Transverse colon (tissue), 4 donors: ENCODE data around the gene SMAD3.

Source experiments
- CTCF ChIP-seq, 5 experiments: fragments of 200-600 bp in 3 of 5; fragments of 450-650 bp in 2 of 5; sonication (generic) in 3 of 5; IDR thresholded peaks; 1 replicate in 2 of 5; 2 replicates in 3 of 5; pipeline ENCODE4 v1.5.1; 2016 to 2017; ENCODE audit warnings: antibody characterized with exemption in 5 of 5, inconsistent platforms in 3 of 5, mild to moderate bottlenecking in 2 of 5, moderate library complexity in 1 of 5
- EP300 ChIP-seq: sonication (generic); formaldehyde crosslinking; IDR thresholded peaks from one replicate; pipeline ENCODE4 v1.6.1; 2017; ENCODE audit warnings: antibody characterized with exemption, low read depth
- POLR2A ChIP-seq: fragments of 450-650 bp; IDR thresholded peaks from one replicate; pipeline ENCODE4 v1.6.1; 2016; ENCODE audit warnings: antibody characterized with exemption, mild to moderate bottlenecking, moderate library complexity
- POLR2AphosphoS5 ChIP-seq, 3 donors: sonication (generic); formaldehyde crosslinking; IDR thresholded peaks; one replicate each; pipeline ENCODE4 v1.6.1; 2016; ENCODE audit warnings: antibody characterized with exemption in 3 of 3

GRCh38 chr15:67033571-67034044 is 31.8 kb upstream of the SMAD3 start:
- no peak for TF ChIP-seq POLR2A
- TF ChIP-seq CTCF (IDR thresholded peaks at IDR 0.05): no peak
- TF ChIP-seq EP300: no peak
- TF ChIP-seq POLR2AphosphoS5 (IDR thresholded peaks at IDR 0.05): no peak
